Measurements from ENCODE around the gene CDK11B.
"Not testable (repeated sequence)": the region's sequence is repeated elsewhere in the genome, so short reads cannot be mapped to it uniquely, and the experiment has no call there.

Gene CDK11B

GRCh38 chr1:1680912-1681273, 22.1 kb upstream of the CDK11B start:
- no peak for DNase-seq

DNA sequence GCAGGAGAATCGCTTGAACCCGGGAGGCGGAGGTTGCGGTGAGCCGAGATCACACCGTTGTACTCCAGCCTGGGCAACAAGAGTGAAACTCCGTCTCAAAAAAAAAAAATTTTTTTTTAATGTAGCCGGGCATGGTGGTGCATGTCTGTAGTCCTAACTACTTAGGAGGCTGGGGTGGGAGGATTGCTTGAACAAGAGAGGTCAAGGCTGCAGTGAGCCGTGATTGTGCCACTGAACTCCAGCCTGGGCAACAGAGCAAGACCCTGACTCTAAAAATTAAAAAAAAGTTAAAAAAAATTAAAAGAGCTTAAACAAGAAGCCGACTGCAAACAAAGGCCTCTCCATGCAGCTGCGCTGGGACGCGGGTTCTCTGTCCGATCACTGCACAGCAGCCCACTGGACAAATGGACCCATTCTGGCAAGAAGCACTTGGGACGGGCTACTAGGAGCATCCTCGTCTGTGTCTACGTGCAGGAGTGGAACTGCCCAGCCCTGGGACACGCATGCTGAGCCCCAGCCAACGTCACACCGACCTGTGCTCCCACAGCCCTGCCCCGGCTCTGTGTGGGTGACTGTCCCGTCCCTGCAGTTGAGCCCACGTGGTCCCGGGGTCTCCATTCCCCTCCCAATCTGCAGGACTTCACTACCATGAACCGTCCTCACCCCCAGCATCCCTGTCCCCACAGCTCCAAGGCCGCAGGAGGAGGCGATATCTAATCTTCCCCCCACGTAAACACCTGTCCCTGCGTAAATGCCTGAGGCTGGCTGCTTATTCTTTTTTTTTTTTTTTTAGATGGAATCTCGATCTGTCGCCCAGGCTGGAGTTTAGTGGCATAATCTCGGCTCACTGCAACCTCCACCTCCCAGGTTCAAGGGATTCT, 21.5 kb upstream of the CDK11B start:
- no peak for DNase-seq

DNA sequence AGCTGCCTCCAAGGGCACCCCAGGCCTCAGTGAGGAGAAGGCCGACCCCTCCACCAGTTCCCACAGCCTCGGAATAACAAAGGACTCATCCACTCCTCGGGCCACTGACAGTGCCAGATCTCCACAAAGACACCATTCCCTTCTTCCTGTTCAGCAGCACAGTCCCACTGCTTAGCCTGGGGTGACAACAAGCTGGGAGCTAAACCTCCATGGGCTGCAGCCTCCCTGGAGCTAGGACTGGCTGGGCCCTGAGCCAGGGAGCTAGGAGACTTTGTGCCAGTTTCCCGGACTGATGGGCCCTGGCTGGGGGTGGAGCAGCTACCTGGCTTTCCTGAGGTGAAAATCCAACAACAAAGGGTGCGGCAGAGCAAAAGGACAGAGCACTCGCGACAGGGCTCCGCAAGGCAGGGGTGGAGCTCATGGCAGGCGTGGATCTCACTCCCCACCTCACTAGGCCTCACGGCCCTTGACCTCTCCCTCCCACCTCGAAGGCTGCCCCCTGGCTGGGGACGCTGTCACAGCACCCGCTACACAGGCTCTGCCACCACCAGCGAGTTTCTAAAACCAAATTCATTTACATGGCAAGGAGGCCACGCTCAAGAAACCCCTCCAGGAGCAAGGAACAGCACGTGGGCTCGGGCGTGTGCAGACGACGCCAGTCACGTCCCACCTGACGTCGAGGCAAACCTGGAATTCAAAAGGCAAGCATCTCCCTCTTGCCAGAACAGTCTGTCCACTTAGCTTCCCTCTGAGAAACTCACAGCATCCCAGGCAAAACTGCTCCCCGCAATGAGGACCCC, 20.0 kb upstream of the CDK11B start:
- no peak for DNase-seq

- no peak for DNase-seq
These were observed 19.1 kb upstream of the CDK11B start for GRCh38 chr1:1677718-1678580.

- DNase-seq: not testable (repeated sequence)
These were observed 17.3 kb upstream of the CDK11B start for GRCh38 chr1:1676087-1676486.

DNA sequence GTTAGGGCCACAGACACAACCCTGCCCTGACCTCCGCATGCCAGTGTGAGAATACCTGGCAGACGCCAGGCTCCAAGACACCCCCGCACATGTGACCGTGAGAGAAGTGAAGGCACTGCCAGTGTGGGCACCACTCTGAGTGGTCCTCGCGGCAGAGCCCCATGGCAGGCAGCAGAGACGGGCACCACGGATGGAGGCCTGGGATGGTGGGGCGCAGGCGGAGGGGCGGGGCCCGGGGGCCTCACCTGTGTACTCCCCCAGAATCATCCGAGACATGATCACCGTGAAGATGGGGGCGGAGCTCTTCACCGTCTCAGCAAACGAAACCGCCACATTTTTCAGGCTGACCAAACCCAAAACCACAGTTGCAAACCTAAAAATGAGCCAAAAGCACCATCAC, 16.4 kb upstream of the CDK11B start:
- DNase-seq: not testable (repeated sequence)

- not testable (repeated sequence) for DNase-seq
These were observed 16.0 kb upstream of the CDK11B start for GRCh38 chr1:1674806-1675205.

- no peak for DNase-seq
These were observed 13.6 kb upstream of the CDK11B start for GRCh38 chr1:1672181-1672965.

DNA sequence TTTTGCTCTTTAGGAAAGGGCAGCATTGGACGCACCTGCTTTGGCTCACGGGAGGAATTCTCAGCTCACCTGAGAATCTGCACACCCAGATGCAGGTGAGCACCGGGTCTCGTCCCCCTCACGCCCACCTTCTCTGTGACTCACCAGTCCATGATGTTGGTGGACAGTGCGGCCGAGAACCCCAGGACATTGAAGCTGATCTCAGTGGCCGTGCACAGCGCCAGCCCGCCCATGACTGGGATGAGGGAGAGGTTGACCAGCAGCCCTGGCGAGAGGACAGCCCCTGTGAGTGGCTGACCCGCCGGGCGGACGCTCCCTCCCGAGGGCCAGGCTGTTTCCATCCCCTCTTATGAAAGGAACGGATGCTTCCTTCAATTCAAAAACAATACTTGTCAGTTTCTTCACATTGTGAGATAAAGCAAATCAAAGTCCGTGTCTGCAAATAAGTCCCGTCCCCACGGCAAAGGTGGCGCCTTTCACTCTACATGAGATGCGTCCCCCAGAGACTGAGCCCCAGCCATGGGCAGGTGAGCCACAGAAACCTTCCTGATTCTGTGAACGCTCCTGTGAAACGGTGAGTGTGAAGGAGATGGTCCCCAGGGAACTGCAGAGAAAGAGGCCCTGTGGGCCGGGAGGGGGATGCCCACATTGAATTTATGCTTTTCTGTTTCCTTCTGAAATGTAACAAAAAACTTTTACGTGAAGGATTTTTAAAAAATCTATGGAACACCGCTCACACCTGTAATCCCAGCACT, 12.7 kb upstream of the CDK11B start:
- DNase-seq: no peak

GRCh38 chr1:1670866-1671265, 12.1 kb upstream of the CDK11B start:
- DNase-seq: no peak

DNA sequence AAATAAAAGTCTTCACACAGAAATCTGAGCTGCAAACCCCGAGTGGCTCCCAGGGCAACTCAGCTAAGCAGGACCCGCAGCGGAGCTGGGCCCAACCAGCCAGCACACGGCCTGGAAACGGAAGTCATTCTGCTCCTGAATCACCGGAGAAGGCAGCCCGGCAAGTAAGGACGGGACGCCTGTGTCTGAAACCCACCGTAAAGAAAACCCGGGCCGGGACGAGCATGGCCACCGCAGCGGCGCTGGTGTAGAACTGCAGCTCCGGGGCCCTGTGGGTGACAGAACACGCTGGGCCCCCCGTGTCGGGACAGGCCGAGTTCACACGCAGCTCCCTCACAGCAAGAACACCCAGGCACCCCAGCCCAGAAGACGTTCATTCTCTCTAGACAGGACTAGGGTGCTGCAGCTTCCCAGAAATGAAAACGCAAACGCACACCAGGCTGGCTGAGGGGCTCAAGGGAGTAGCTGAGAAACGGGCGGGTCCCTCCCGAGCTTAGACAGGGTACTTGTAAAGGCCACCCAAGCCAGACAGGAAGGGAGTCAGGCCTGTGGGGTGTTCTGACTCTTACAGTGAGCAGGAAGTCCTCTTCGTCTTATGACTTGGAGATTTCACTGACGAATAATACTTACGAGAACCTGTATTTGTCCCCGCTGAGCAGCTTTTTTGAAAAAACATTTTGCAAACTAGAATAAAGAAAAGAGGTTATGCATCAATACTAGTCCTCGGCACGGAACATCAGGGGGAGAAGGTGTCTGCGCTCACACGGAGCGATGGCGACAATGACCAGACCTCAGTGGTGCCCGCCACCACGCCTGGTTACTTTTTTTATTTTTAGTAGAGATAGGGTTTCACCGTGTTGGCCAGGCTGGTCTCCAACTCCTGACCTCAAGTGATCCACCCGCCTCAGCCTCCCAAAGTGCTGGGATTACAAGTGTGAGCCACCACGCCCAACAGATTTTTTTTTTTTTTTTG, 10.9 kb upstream of the CDK11B start:
- no peak for DNase-seq

GRCh38 chr1:1666526-1666925, 7.7 kb upstream of the CDK11B start:
- DNase-seq: no peak

DNA sequence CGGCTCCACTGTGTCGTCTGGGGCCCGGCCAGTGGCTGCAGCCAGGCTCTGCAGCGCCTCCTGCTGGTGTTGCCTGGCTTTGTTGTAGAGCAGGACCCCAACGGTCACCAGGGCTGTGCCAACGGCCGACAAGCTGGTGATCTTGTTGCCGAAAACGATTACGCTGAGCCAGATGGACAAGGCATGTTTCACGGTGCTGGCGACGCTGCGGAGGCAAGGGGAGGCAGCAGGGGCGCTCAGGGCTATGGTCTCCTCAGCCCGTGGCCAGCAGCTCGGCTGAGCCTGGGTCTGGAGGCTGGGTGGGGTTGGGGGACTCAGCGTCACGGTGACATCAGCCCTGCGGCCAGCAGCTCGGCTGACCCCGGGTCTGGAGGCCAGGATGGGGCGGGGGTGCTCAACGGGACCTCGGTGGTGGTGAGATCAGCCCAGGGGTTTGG, 7.0 kb upstream of the CDK11B start:
- DNase-seq: no peak

DNA sequence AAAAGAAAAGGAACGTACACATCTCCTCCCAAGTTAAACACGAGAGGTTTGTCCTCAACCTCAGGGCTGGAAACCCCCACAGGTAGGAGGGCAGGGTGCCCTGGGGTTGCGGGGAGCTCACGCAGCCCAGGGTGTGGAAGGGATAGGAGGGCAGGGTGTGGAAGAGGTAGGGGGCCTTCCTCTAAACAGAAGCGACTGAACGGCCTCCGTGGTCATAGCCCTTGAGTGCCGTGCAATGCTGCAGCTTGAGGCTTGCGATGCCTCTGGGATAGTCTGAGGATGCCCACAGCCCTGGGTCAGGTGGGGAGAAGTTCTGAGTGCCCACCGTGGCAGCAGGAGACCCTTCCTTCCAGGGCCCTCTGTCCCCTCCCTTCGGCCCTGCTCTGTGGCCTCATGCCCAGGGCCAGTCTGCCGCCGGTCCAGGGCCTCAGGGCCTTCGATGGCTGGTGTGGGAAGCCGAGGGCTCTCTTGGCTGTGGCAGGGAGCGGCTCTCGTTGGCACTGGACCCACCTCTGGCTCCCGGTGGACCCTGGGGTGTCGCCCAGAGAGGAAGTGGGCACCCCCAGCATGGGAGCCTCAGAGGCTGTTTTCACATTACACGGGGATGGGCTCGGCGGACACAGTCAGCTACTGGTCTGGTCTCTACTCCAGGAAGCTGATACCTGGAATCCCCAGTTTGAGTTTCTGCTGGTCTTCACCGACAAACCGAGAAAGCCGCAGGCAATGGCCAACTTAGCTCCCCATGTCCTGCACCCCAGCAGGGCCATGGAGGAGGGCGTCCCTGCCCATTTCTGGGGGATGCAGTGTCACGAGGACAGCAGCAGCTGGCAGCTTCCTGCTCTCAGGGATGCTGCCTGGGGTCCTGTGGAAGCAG, 6.4 kb upstream of the CDK11B start:
- no peak for DNase-seq

GRCh38 chr1:1664318-1664717, 5.5 kb upstream of the CDK11B start:
- not testable (repeated sequence) for DNase-seq

DNA sequence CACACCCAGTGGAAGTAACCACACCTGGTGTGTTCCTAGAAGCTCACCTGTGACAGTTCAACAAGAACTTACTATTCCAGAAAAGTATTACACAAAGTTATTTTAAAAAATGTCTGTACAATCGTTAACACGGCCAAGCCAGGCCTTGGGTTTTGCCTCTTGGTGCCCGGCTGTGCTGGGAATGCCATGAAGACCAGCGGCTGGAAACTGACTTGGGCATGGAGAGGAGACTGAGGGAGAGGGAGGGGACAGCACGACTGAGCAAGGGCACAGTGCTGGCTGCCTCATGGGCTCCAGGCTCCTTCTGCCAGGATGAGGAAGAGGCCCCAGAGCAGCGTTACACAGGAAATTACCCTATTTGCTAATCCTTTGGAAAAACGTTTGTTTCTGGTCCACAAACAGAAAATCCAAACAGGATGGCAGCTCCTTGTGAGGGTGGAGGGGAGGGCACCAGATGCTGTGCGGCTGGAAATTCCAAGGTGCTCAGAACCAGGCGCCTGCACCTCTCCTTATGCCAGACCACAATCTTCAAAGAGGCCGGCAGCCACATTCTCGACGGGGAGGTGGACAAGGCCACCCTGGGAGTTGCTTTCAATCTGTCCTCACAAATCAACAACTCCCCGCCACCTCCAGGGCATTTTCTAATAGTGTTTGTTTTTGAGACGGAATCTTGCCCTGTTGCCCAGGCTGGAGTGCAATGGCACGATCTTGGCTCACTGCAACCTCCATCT, 4.2 kb upstream of the CDK11B start:
- not testable (repeated sequence) for DNase-seq

DNA sequence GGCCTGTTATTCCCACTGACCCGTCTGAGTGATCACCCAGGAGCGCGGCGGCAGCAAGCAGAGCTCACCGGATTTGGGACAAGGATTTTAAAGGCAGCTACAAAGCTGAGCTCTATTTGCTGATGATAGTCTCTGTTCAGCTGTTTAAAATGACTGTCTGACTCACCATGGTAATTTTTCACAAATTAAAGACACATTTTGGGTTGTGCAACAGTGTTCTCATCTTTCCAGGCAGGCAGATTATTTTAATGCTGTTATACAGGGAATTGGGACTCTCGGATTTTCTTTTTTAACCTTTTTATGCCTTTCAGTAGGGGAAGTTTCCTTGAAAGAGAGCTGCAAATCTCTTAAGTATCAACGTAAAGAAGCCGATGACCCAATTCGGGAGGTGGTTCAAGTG, 3.6 kb upstream of the CDK11B start:
- DNase-seq: not testable (repeated sequence)

- not testable (repeated sequence) for DNase-seq
These were observed 10.5 kb downstream of the CDK11B start for GRCh38 chr1:1648265-1648664.

All from NCI-H524 (cell line).